Effector memory CD8-positive, alpha-beta T cell (primary cell): ENCODE measurements around the gene IGF2BP1.
"Not testable (repeated sequence)": the region's sequence is repeated elsewhere in the genome, so short reads cannot be mapped to it uniquely, and the experiment has no call there.

Experiments used
- ATAC-seq: fragments of 150-1000 bp; cut with Tn5 transposase; replicated peaks from 2 replicates; pipeline ENCODE4 v1.10.0; 2021; ENCODE audit warnings: mild to moderate bottlenecking, moderate library complexity
- DNase-seq, 3 experiments: peaks; one replicate each; pipeline ENCODE4 v3.0.0; 2021
- H3K27ac Mint-ChIP-seq, 2 donors: one replicate each; pipeline ENCODE4 v1.8.0; 2022; ENCODE audit warnings: mild to moderate bottlenecking in 2 of 2, mixed read lengths in 2 of 2, moderate library complexity in 2 of 2
- H3K27me3 Mint-ChIP-seq, 2 donors: one replicate each; pipeline ENCODE4 v1.8.0; 2022; ENCODE audit warnings: mixed read lengths in 2 of 2
- H3K36me3 Mint-ChIP-seq: one replicate; pipeline ENCODE4 v1.8.0; 2022; ENCODE audit warnings: mild to moderate bottlenecking, moderate library complexity, mixed read lengths; ENCODE audit not compliant: insufficient read depth
- H3K4me1 Mint-ChIP-seq, 2 donors: one replicate each; pipeline ENCODE4 v1.8.0; 2022; ENCODE audit warnings: low read depth in 2 of 2, mixed read lengths in 2 of 2
- H3K4me3 Mint-ChIP-seq, 2 donors: one replicate each; pipeline ENCODE4 v1.8.0; 2022; ENCODE audit warnings: mild to moderate bottlenecking in 2 of 2, mixed read lengths in 2 of 2, moderate library complexity in 2 of 2
- H3K9me3 Mint-ChIP-seq, 2 donors: one replicate each; pipeline ENCODE4 v1.8.0; 2022; ENCODE audit warnings: mixed read lengths in 2 of 2

Gene IGF2BP1

DNA sequence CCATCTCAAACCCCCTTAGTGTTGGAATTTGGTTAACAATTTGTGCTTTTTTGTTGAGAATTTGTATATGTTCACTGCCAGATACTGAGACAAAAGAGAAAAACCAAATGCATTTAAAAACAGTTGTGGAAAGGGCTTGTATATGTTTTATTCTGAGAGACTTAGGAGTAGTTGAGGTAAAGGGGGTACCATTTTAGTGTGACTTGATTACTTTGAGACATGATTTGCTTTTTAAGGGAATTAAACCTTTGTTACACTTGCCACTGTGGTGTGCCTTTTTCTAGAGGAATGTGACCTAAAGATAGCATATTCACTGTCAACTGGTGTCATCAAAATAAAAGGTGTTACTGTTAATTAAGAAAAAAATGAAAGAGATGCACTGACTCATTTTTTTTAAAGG lies 4.5 kb downstream of the IGF2BP1 start:
- no peaks in the 10 kb centered on the region for H3K9me3 Mint-ChIP-seq
- H3K36me3 Mint-ChIP-seq = peaks cover 10% of the 10 kb centered on the region
- H3K27ac Mint-ChIP-seq = no peak overlapping the region
- peaks cover 14 to 16% of the 10 kb centered on the region in 2 donors for H3K4me1 Mint-ChIP-seq
- peaks cover 99 to 100% of the 10 kb centered on the region in 2 donors for H3K27me3 Mint-ChIP-seq
- H3K4me3 Mint-ChIP-seq = no peak overlapping the region
- no peak for DNase-seq
- no peak for ATAC-seq

DNA sequence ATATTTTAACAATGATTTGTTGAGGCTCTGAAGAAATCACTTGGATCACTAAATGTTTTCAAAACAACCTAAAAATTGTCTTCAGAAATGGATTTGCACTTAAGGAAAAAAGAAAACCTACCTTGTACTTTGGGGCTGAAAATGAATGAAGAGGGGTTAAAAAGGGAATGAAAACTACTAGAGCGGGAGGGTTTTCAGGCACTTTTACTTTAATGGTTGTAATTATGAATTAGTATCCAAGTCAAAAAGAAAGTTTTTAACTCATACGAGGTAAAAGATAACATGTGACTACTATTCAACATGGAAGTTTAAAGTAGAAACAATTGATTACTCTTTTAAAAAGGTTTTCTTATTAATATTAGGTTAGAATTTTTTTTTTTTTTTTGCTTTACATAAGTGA lies 5.1 kb downstream of the IGF2BP1 start:
- ATAC-seq (no peak), DNase-seq (no peak)
- Mint-ChIP-seq H3K4me3 (no peak overlapping the region), H3K4me1 (peaks cover 11 to 13% of the 10 kb centered on the region in 2 donors), H3K27ac (no peak overlapping the region), H3K36me3 (peaks cover 5% of the 10 kb centered on the region), H3K9me3 (no peaks in the 10 kb centered on the region), H3K27me3 (peaks cover 99 to 100% of the 10 kb centered on the region in 2 donors)

DNA sequence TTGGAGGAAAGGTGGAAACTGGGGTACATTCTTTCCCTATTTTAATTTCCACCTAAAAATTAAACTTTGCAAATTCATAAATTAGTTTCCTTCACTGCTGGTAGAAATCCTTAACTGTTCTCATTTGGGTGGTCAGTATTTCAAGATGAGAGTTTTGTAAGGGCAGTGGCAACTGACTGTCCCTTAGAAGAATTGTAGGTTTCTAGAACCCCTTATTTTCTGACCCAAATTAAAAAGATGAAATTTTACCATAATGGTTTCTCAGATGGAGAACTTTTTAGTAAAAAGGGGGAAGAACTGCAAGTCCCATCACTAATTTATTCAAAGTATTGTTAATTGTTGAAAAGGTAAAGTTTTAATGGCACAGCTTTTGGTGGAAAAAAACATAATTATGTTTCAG lies 5.6 kb downstream of the IGF2BP1 start:
- Mint-ChIP-seq H3K4me3 (no peak overlapping the region), H3K4me1 (peaks cover 7 to 10% of the 10 kb centered on the region in 2 donors), H3K36me3 (peaks cover 4% of the 10 kb centered on the region)

GRCh38 chr17:49003557-49004511 lies 6.6 kb downstream of the IGF2BP1 start:
- Mint-ChIP-seq H3K4me3 (no peak overlapping the region), H3K27me3 (peaks cover 98 to 99% of the 10 kb centered on the region in 2 donors), H3K36me3 (no peaks in the 10 kb centered on the region), H3K27ac (no peak overlapping the region), H3K4me1 (peaks cover 0 to 5% of the 10 kb centered on the region in 2 donors), H3K9me3 (no peaks in the 10 kb centered on the region)
- ATAC-seq (no peak), DNase-seq (no peak)

More for the DNA sequence above, 5.6 kb downstream of the IGF2BP1 start:
- peaks cover 99 to 100% of the 10 kb centered on the region in 2 donors for H3K27me3 Mint-ChIP-seq
- ATAC-seq (no peak), DNase-seq (no peak)
- no peaks in the 10 kb centered on the region for H3K9me3 Mint-ChIP-seq
- H3K27ac Mint-ChIP-seq = no peak overlapping the region

GRCh38 chr17:49005140-49005539 lies 8.0 kb downstream of the IGF2BP1 start:
- H3K9me3 Mint-ChIP-seq = no peaks in the 10 kb centered on the region
- no peak for DNase-seq
- no peak overlapping the region for H3K4me3 Mint-ChIP-seq
- H3K36me3 Mint-ChIP-seq = no peaks in the 10 kb centered on the region
- no peak for ATAC-seq
- peaks cover 89 to 92% of the 10 kb centered on the region in 2 donors for H3K27me3 Mint-ChIP-seq
- H3K4me1 Mint-ChIP-seq = peaks cover 0 to 5% of the 10 kb centered on the region in 2 donors
- no peak overlapping the region for H3K27ac Mint-ChIP-seq

- H3K36me3 Mint-ChIP-seq, H3K4me3 Mint-ChIP-seq, H3K4me1 Mint-ChIP-seq, ATAC-seq, H3K27ac Mint-ChIP-seq, H3K9me3 Mint-ChIP-seq, DNase-seq: not testable (repeated sequence)
- H3K27me3 Mint-ChIP-seq = peaks cover 84 to 90% of the 10 kb centered on the region in 2 donors
Measured at GRCh38 chr17:49008908-49009307, 11.7 kb downstream of the IGF2BP1 start.

DNA sequence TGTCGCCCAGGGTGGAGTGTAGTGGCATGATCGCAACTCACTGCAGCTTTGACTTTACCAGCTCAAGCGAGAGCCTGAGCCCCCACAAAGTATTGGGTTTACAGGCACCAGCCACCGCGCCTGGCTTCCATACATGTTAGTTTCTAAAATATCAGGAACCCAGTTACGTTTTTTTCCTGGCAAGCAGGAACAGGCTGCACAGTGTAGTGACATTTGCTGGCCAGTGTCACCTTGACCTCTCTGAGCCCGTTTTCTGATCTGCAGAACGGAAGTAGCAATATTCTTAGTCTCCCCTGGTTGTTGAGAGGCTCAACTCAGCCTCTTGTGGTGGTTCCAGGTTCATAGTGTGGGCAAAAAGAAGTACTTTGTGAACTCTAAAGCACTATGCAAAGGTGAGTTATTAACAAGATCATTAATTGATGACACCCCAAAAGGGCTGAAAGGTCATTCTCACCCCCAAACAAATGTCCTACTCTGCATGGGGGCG lies 15.6 kb downstream of the IGF2BP1 start:
- peaks cover 72 to 86% of the 10 kb centered on the region in 2 donors for H3K27me3 Mint-ChIP-seq
- ATAC-seq = no peak

DNA sequence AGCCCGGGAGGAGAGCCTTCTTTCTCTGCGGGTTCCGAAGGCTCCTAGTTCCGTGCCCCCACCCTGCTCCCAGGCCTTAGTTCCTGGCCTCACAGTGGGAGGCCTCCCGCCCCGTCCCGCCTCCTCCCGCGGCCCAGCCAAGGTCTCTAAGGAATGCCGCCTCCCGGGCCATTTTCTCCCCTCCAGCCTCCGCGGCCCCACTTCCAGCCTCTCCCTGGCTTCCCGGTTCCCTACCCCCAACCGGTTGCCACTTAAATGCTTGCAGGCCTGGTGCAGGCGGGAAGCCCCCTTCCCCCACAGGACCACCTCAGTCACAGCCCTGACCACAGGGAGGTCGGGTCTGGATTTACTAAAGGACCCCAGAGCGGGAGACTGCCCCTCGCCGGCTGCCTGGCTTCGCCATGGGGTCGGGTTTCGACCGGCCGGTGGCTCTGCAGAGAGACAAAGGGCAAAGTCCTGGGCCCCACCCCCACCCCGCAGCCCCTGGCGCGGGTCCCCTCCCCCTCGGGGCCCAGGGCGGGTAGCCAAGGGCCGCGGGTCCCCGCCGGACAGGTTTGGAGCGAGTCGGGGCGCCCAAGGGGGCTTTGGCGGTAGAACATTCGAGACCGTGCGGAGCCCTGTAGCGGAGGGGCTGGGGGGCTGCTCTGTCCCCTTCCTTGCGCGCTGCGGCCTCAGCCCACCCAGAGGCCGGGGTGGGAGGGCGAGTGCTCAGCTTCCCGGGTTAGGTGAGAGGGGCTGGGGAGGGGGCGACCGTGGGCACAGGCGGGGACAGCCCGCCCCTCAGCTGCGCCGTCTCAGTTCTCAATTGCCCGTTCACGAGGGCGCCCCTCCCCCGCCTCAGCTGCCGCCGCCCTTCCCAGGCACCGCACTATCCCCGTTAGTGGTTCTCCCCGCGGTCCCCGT lies 16.4 kb downstream of the IGF2BP1 start:
- no peaks in the 10 kb centered on the region for H3K36me3 Mint-ChIP-seq
- H3K27me3 Mint-ChIP-seq = peaks cover 66 to 84% of the 10 kb centered on the region in 2 donors

More for the DNA sequence above, 15.6 kb downstream of the IGF2BP1 start:
- Mint-ChIP-seq H3K9me3 (no peaks in the 10 kb centered on the region), H3K4me3 (no peak overlapping the region), H3K36me3 (no peaks in the 10 kb centered on the region), H3K27ac (no peak overlapping the region), H3K4me1 (peaks cover 0 to 1% of the 10 kb centered on the region in 2 donors)
- no peak for DNase-seq

GRCh38 chr17:49015179-49015923 lies 18.2 kb downstream of the IGF2BP1 start:
- peaks cover 57 to 80% of the 10 kb centered on the region in 2 donors for H3K27me3 Mint-ChIP-seq
- DNase-seq (no peak), ATAC-seq (no peak)
- no peak overlapping the region for H3K27ac Mint-ChIP-seq
- H3K36me3 Mint-ChIP-seq = no peaks in the 10 kb centered on the region
- no peak overlapping the region for H3K4me3 Mint-ChIP-seq
- H3K4me1 Mint-ChIP-seq = peaks cover 0 to 1% of the 10 kb centered on the region in 2 donors
- H3K9me3 Mint-ChIP-seq = no peaks in the 10 kb centered on the region

More for the DNA sequence above, 16.4 kb downstream of the IGF2BP1 start:
- ATAC-seq (no peak), DNase-seq (no peak)
- Mint-ChIP-seq H3K27ac (no peak overlapping the region), H3K4me3 (no peak overlapping the region), H3K9me3 (no peaks in the 10 kb centered on the region), H3K4me1 (peaks cover 0 to 1% of the 10 kb centered on the region in 2 donors)

DNA sequence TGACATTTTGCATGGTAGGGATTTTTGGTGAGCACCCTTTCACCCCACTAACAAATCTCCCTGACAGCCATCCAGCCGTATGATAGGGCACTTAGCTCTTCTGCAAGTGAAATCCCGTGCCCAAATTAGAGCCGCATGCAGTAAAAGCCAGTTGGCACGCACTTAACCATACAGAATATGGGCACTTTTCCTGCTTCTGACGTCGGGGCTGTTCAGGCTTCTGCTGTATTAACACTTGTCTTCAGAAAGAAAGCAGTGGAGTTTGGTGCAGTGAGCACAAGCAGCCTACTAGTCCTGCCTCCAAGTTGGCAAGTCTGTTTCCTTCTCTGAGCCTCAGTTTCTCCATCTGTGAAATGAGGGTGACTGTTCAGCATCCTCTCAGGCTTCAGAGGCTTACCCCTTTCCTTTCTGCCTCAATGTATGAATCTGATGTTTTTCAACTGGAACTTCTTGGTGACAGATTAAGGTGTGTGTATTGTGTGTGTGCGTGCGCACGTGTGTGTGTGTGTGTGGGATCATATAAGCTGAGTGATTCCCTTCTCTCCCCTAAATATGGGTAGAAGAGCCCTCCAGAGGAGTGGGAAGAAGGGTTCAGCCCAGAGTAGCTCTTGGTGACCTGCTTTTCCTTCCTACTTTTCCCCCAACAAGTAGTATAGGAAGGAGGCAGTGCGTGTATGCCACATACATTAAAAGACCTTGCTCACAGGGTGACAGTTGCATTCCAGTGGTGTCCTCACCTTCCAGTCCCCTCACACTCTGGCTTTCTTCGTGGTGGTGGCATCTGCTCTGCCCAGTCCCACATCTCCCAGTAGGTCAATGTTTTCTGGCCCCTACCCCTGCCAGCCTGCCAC lies 19.0 kb downstream of the IGF2BP1 start:
- Mint-ChIP-seq H3K36me3 (no peaks in the 10 kb centered on the region), H3K4me3 (no peak overlapping the region), H3K9me3 (no peaks in the 10 kb centered on the region), H3K27ac (no peak overlapping the region), H3K27me3 (peaks cover 49 to 77% of the 10 kb centered on the region in 2 donors), H3K4me1 (peaks cover 0 to 1% of the 10 kb centered on the region in 2 donors)
- ATAC-seq = no peak
- no peak for DNase-seq

- Mint-ChIP-seq H3K4me1 (peaks cover 0 to 1% of the 10 kb centered on the region in 2 donors), H3K4me3 (no peak overlapping the region), H3K27me3 (peaks cover 43 to 74% of the 10 kb centered on the region in 2 donors), H3K27ac (no peak overlapping the region), H3K9me3 (no peaks in the 10 kb centered on the region), H3K36me3 (no peaks in the 10 kb centered on the region)
- ATAC-seq (no peak), DNase-seq (no peak)
Measured at GRCh38 chr17:49016775-49017463, 19.7 kb downstream of the IGF2BP1 start.
